ENCODE data around the gene TFR2. TPM values are rescaled to one million over a fixed set of nuclear protein-coding genes. Genes with fewer than 3 reads are reported as not detected.

The TFR2 gene
- total RNA-seq, 1 donor = 1.2 TPM

DNA sequence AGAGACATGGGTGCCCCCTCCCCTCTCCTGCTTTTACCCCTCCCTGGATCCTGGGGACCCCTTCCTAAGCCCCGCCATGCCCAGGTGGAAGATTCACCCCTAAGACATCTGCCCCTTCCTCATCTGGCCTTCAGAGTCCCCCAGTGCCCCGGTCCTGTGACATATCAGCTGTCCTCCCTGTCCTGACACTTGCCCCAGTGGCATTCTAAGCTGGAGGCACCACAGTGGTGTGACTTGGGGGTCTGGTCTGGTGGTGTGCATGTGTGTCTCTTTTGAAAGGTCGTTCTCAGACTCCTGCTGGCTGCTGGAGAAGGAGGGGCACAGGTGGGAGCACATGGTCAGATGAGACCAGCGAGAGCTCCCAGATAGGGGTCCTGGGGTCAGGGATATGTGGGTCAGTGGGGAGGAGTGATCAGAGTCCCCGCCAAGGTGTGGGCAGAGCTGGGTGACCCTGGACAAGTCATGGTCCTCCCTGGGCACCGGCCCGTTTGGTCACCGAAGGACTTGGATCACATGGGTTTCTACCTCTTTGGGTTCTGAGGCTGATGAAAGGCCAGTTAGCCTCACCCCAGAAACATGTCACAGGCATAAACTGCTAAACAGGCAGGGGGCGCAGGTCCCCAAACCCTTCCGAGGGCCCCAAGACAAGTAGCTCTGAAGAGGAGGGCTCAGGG lies 645 bp upstream of the TFR2 start:
- TF ChIP-seq, protein P1, sequence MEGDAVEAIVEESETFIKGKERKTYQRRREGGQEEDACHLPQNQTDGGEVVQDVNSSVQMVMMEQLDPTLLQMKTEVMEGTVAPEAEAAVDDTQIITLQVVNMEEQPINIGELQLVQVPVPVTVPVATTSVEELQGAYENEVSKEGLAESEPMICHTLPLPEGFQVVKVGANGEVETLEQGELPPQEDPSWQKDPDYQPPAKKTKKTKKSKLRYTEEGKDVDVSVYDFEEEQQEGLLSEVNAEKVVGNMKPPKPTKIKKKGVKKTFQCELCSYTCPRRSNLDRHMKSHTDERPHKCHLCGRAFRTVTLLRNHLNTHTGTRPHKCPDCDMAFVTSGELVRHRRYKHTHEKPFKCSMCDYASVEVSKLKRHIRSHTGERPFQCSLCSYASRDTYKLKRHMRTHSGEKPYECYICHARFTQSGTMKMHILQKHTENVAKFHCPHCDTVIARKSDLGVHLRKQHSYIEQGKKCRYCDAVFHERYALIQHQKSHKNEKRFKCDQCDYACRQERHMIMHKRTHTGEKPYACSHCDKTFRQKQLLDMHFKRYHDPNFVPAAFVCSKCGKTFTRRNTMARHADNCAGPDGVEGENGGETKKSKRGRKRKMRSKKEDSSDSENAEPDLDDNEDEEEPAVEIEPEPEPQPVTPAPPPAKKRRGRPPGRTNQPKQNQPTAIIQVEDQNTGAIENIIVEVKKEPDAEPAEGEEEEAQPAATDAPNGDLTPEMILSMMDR (IDR thresholded peaks at IDR 0.05; ENCODE audit: insufficient read depth, low read length) = no peak
- no peak overlapping the region for H3K4me3 ChIP-seq (ENCODE audit: low read depth, low read length)
- no peak for DNase-seq (ENCODE audit: low read depth)

GRCh38 chr7:100640517-100641440 lies 573 bp downstream of the TFR2 start:
- no peak for DNase-seq (ENCODE audit: low read depth)
- TF ChIP-seq, protein P1 (IDR thresholded peaks at IDR 0.05; ENCODE audit: insufficient read depth, low read length) = no peak
- no peak overlapping the region for H3K4me3 ChIP-seq (ENCODE audit: low read depth, low read length)

DNA sequence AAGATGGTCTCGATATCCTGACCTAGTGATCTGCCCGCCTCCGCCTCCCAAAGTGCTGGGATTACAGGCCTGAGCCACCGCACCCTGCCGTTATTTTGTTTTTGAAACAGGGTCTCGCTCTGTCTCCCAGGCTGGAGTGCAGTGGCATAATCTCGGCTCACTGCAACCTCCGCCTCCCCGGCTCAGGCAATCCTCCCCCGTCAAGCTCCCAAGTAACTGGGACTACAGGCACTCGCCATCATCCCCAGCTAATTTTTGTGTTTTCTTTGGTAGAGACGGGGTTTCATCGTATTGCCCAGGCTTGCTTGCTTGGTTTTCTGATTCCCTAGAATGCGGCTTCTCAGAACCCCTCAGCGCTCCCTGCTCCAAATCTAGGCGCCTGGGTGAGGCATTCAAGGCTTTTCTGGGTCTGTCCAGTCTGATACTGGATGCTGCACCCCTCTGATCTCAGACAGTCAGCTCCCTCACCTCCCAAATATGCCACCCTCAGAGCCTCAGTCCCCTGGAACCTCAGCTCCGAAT lies 1.3 kb downstream of the TFR2 start:
- TF ChIP-seq, protein P1 (IDR thresholded peaks at IDR 0.05; ENCODE audit: insufficient read depth, low read length) = no peak
- DNase-seq (ENCODE audit: low read depth) = no peak
- no peak overlapping the region for H3K4me3 ChIP-seq (ENCODE audit: low read depth, low read length)

GRCh38 chr7:100632951-100633717 lies 8.2 kb downstream of the TFR2 start:
- TF ChIP-seq, protein P1 (IDR thresholded peaks at IDR 0.05; ENCODE audit: insufficient read depth, low read length) = peak; percentile 27
- no peak for DNase-seq (ENCODE audit: low read depth)
- H3K4me3 ChIP-seq (ENCODE audit: low read depth, low read length) = peak overlapping the region; percentile 49

- no peak overlapping the region for H3K4me3 ChIP-seq (ENCODE audit: low read depth, low read length)
- TF ChIP-seq, protein P1 (IDR thresholded peaks at IDR 0.05; ENCODE audit: insufficient read depth, low read length) = no peak
- DNase-seq (ENCODE audit: low read depth) = no peak
Measured at GRCh38 chr7:100630066-100630465, 11.3 kb downstream of the TFR2 start.

DNA sequence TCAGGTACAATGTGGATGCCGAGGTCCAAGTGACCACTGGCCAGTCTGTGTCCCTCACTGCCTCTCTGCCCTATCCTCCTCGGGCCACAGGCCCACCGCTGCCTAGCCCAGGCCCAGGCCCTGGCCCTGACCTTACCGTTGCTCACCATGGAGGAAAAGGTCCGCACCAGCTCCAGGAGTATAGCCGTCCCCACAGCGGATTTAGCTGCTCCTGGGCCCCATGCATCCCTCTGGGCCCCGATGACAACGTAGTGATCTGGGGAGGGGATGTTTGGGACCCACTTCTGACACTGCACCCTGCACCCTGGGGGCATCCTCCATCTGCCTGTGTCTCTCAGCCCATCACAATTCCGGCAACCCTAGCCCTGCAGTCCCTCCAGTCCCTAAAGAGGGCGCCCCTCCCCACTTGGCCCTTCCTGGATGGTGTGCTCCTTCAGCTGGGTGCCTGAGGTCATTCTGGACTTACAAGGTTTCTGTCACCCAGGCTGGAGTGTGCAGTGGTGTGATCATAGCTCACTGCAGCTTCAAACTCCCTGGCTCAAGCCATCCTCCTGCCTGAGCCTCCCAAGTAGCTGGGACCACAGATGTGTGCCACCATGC lies 12.1 kb downstream of the TFR2 start:
- no peak overlapping the region for H3K4me3 ChIP-seq (ENCODE audit: low read depth, low read length)
- DNase-seq (ENCODE audit: low read depth) = no peak
- TF ChIP-seq, protein P1 (IDR thresholded peaks at IDR 0.05; ENCODE audit: insufficient read depth, low read length) = peak; percentile 39
